GM19463 (cell line): ENCODE data around the gene DSC2.
"Not testable (repeated sequence)": the region's sequence is repeated elsewhere in the genome, so short reads cannot be mapped to it uniquely, and the experiment has no call there.

Experiments
- ATAC-seq: cut with Tn5 transposase; IDR thresholded peaks from one replicate; pipeline ENCODE4 v1.9.1; 2021; ENCODE audit warnings: mild to moderate bottlenecking, moderate library complexity; ENCODE audit not compliant: unreplicated experiment

DSC2 gene

GRCh38 chr18:31045599-31045998 lies 56.6 kb downstream of the DSC2 start:
- ATAC-seq = no peak

GRCh38 chr18:31044926-31045325 lies 57.3 kb downstream of the DSC2 start:
- no peak for ATAC-seq

- ATAC-seq = no peak
These were observed 58.5 kb downstream of the DSC2 start for GRCh38 chr18:31043709-31044108.

GRCh38 chr18:31042406-31043181 lies 59.6 kb downstream of the DSC2 start, which contains the start of gene DSC3:
Gene DSC3, minus strand, starts transcription at chr18:31042742. Its CDS starts 82 bp downstream, at chr18:31042660.
- no peak for ATAC-seq

GRCh38 chr18:31042084-31042405 lies 60.2 kb downstream of the DSC2 start:
- ATAC-seq = no peak

GRCh38 chr18:31041271-31042083 lies 60.7 kb downstream of the DSC2 start:
- no peak for ATAC-seq

- ATAC-seq = no peak
These were observed 61.4 kb downstream of the DSC2 start for GRCh38 chr18:31040686-31041270.

GRCh38 chr18:31039426-31039825 lies 62.8 kb downstream of the DSC2 start:
- no peak for ATAC-seq

- ATAC-seq = not testable (repeated sequence)
These were observed 64.5 kb downstream of the DSC2 start for GRCh38 chr18:31037686-31038085.

GRCh38 chr18:31034541-31034940 lies 67.7 kb downstream of the DSC2 start:
- ATAC-seq = no peak

GRCh38 chr18:31030574-31031278 lies 71.5 kb downstream of the DSC2 start:
- no peak for ATAC-seq

GRCh38 chr18:31015715-31016434 lies 86.3 kb downstream of the DSC2 start:
- no peak for ATAC-seq

GRCh38 chr18:31011455-31011854 lies 90.8 kb downstream of the DSC2 start:
- not testable (repeated sequence) for ATAC-seq

GRCh38 chr18:31010601-31011000 lies 91.6 kb downstream of the DSC2 start:
- no peak for ATAC-seq
